Fibroblast of skin of left biceps (primary cell): ENCODE results near the gene VNN1.
"Not testable (repeated sequence)": the region's sequence is repeated elsewhere in the genome, so short reads cannot be mapped to it uniquely, and the experiment has no call there.

ENCODE experiments used
- DNase-seq, 2 experiments: peaks; one replicate each; pipeline ENCODE4 v3.0.0-alpha.2; 2013; ENCODE audit warnings: low read depth in 2 of 2

The VNN1 gene

DNA sequence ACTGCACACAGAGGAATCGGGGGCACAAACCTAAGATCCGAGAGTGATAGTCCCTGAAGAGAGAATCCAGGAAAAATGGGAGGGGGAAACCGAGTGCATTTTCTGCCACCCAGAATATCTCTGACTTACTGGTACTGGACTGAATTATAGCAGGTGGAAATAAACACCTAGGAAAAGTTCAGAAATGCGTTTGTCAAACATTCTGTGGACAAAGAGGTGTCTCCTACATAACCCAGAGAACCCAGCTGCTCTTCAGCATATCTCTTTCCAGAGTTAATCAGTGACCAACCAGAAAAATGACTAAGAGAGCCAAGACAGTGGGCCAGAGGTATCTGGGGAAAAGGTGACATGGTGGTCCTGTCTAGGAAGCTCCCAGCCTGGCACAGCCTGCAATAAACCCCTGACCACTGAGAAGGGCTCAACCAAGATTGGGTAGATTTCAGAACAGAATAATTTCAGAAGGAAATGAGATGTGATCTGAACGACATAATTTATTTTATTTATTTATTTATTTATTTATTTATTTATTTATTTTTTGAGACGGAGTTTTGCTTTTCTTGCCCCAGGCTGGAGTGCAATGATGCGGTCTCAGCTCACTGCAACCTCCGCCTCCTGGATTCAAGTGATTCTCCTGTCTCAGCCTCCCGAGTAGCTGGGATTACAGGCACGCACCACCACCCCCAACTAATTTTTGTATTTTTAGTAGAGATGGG lies 6.0 kb upstream of the VNN1 start:
- DNase-seq = no peak

DNA sequence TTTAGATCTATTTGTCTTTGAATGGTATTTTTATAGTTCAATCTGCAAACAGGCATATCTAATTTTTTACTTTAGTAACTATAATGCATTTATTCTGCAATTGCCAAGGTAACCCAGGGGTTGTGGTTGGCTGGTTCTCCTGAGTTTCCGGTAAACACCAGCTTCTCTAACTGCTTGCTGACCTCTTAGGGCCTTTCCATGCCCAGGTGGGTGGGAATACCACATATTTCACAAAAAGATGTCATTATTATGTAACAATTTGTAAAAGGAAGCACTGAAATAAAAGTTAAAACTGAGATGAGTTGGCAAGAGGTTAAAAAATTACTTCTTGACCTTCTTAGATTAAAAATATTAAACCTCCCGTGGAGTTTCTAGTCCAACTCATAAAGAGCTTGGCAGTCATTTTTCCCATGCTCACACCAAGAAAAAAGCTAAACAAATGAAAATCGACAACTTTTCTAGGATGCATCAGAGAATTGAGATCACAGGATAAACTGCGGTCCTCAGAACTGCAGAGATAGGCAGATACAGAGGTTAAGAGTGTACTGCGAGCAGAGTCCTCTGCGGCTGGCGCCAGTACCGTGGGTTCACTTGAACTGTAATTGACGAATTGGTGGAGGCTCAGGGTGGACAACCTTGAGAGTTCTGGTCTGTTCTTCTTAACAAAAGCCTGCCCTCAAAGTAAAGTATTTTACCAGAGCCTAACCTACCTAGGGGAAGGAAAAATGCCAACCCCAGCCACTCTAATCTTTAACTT lies 2.2 kb upstream of the VNN1 start:
- no peak for DNase-seq

DNA sequence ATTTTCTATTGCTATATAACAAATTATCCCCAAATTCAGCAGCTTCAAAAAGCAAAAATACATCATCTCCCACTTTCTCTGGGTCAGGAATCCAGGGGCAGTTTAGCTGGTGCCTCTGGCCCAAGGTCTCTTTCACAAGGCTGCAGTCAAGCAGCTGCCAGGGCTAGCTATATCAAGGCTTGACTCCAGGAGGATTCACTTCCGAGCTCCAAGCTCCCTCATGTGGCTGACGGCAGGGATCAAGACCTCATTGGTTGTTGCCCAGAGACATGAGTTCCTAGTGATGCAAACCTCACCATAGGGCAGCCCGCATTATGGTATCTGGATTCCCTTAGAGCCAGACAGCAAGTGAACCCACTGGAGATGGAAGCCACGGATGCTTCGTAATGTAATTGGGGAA lies 1.3 kb upstream of the VNN1 start:
- DNase-seq = peak in 1 of 2 experiments; percentile 5

DNA sequence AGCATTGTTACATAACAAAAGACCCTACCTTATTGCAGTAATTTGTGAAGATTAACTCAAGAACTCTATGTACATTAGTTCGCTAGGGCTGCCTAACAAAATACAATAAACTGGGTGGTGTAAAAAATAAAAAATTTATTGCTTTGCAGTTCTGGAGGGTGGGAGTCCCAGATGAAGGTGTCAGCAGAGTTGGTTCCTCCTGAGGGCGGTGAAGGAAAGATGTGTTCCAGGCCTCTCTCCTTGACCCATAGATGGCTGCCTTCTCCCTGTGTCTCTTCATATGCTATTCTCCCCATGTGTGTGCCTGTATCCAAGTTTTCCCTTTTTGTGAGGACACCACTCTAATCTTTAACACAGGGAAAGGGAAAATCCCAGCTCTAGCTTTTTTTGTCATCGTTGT lies 305 bp upstream of the VNN1 start:
- no peak for DNase-seq

DNA sequence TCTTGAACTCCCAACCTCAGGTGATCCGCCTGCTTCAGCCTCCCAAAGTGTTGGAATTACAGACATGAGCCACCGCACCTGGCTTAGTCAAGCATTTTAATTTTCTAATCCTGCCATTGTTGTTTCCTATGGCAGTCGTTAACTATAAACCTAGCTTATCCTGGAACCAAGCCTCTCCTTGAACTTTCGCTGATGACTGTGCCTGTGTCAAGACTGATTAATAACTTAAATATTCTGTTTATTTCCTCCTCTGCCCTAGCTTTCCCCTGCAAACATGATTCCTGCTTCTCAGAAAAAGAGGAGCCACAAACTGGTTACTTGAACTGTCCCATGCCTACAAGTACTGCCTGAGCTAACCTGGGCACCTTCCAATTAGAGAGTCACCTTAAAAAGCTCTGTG lies 1.5 kb downstream of the VNN1 start:
- DNase-seq = no peak

DNA sequence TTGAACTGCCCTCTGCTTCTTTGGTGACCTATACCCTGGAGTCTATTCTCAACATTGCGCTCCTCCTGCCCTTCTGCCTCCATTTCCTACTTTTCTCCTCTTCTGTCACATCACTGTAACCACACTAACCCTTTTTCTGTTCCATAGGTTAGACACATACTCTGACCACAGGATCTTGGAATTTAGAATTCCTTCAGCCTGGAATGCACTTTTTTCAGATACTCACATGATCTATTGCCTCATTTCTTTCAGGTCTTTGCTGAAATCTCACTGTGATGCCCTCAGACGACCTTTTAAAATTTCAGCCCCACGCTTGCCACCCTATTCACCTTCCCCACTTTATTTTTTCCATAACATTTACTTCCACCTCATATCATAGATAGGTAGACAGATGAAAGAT lies 5.1 kb downstream of the VNN1 start:
- no peak for DNase-seq

DNA sequence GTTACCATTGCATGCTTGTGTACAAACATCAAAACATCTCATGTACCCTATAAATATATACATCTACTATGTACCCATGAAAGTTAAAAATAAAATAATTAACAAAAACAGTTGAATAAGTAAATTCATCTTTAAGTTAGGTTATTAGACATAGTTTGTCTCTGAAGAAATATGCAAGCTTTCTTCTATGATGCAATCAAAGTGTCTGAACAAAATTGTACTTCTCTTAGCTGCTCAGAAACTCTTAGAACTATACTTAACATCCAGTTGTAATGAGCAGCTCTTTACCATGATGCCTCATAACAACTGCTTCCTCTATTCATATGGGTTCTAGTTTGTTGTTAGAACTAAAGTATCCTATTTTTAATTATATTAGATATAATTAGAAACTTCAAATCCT lies 5.9 kb downstream of the VNN1 start:
- no peak for DNase-seq

DNA sequence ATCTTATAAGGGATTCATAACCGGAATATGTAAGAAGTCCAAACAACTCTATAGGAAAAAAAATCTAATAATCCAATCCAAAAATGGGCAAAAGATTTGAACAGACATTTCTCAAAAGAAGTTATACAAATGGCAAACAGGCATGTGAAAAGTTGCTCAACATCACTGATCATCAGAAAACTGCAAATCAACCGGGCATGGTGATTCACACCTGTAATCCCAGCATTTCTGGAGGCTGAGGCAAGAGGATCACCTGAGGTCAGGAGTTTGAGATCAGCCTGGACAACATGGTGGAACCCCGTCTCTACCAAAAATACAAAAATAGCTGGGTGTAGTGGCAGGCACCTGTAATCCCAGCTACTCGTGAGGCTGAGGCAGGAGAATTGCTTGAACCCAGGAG lies 7.1 kb downstream of the VNN1 start:
- DNase-seq = not testable (repeated sequence)

DNA sequence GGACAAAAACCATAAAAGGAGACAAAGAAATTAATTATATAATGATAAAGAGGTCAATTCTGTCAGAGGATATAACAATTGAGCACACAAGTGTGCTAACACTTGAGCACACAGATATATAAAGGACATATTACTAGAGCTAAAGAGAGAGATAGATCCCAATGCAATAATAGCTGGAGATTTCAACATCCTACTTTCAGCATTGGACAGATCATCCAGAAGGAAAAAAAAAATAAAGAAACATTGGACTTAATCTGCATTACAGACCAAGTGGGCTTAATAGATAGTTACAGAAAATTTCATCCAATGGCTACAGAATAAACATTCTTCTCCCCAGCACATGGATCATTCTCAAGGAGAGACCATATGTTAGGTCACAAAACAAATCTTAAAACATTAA lies 9.9 kb downstream of the VNN1 start:
- no peak for DNase-seq

DNA sequence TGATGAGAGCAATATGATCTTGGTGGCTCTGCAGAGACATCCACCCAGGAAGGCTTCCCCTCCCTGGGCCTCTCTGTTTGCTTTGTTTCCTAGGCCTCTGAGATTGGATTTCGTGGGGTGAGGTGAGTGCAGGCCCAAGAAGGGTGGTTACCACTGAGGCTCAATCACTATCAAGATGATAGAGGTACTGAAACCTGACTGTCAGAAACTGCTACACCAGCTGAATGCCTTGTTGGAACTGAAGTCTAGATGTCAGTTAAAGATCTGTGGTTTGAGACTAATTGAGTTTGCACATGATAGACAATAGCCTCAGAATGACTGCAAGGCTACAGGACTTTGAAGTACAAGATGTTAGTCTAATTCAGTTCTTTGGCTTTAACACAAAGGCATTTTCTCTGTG lies 15.2 kb downstream of the VNN1 start:
- no peak for DNase-seq

DNA sequence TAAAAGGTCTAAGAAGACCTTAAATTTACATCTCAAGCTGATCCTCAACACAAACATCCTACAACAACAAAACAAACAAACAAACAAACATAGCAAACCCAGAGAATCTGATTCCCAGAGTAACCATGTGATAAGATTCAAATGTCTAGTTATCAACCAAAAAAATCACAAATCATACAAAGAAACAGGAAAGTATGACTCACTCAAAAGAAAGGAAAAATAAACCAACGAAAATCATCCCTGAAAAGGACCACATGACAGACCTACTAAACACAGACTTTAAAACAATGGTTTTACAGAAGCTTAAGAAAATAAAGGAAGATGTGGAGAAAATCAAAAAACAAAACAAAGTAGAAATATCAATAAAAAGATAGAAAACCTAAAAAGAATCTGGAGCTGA lies 18.1 kb downstream of the VNN1 start:
- DNase-seq = no peak

DNA sequence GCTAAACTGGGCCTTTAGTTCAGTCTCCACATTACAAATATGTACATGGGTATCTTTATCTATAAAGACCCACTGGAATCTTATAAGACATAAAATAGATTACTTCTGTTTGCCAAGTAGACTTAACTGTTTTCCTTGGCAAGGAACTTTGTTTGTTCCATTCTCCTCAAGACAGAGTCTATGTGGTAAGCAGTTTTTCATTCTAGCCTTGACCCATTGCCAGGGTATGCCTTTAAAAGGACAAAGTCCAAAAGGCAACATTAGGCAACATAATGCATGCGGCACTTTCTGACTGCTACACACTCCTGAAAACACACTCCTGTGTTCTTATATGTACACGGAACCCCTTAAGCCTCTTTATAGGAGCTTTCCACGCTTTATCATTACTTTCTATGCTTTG lies 20.4 kb downstream of the VNN1 start:
- DNase-seq = no peak

DNA sequence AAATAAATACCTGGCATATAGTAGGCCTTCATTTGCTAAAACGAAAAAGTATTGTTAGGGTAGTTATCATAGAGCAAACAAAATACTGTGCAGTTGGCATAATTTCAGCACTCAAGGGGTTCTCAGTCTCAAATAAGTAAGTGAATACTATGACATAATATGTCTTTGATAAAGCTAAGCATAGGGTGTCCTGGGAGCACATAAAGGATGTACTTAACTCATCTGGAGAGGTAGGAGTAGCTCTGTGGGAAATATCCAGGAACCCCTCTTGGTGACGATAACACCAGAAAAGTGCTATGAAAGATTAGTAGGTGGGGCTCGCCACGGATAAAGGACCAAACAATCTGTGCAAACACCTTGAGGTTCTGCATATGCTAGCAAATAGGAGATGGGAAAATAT lies 23.2 kb downstream of the VNN1 start:
- DNase-seq = no peak

DNA sequence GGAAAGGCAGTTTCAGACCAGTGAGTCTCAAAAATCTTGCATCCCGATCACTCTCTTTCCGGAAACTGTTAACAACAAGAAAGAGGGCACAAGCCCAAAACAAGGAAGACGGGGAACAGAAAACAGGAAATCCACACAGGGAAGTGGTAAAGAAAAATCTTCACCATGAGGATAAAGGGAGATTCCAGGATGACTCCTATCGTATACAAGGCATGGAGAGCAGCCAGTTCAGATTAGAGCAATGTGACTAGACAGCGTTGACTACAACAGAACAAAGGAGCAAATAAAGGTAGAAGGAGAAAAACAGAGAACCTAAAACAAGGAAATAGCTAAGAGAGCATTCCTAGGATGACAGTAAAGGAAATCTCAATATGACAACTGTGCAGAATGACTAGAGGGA lies 26.5 kb downstream of the VNN1 start:
- no peak for DNase-seq

DNA sequence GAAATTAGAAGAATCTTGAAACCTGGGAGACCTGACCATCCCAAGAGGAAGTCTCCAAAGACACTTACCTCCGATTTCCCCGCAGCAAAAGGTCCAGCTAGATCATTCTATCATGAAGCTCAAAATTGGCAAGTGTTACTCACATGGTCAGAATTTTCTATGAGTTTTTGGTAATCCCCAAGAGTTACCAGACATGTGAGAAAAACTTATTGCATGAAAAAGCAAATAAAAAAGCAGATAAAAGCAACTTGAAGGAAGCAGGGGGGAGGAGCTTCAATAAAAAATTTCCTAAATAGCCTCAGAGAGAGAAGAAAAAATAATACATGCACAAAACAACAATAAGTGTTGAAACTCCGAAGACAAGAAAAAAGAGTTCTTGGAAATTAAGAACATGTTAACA lies 27.3 kb downstream of the VNN1 start:
- DNase-seq = no peak

DNA sequence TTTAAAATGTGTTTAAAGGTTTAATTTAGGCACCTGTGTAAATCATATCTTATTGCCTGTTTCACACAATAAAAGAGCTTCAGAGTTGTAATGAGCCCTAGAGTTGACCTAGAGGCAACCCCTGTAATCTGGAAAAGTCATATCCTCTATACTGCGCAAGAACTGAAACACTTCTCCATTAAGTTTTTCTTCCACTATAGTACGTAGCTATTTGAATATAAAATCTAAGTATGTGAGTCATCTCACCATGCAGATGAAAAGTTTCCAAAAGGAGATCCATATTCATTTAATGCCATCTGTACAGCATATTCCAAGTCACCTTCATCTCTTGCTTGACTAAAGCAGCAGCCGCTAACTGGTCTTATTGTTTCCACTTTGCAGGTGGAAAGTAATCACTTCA lies 28.8 kb downstream of the VNN1 start:
- no peak for DNase-seq

DNA sequence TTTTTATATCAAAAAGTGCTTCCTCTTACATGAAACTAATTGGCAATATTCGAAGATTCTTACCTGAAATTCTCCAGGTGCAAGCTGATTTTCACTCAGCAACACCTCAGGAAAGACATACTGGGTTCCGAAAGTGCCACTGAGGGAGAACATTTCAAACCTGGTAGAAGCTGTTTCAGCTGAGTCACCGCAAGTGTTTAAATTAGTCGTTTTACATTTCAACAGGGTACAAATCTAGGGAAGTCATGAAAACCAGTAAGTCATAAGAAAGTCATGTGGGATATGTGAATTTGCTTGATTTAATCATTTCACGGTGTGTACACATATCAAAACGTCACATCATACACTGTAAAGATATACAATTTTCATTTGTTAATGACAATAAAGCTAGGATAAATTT lies 29.6 kb downstream of the VNN1 start:
- DNase-seq = no peak

DNA sequence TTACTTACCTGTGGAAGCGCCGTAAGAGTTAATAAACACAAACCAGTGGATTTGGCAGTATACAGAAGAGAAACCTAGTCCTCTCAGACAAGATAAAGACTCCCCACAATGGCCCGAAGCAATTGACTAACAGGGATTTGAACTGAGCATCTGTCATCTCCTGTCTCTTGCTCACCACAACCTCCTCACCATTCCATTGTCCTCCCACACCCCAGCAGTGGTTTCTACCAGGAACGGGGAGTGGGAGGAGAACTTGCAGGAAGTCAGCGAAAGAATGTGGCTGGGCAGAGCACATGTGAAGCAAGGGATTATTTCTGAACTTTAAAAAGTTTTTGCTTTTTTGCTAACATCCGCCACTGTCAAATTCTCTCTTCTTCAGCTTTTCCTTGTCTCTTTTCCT lies 30.3 kb downstream of the VNN1 start:
- no peak for DNase-seq

DNA sequence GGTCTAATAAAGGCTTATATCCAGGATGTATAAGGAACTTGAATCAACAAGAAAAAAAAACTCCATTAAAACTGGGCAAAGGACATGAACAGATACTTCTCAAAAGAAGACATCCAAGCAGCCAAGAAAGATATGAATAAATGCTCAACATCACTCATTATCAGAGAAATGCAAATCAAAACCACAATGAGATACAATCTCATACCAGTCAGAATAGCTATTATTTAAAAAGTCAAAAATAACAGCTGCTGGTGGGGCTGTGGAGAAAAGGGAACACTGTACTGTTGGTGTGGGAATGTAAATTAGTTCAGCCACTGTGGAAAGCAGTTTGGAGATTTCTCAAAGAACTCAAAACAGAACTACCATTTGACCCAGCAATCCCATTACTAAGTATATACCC lies 34.8 kb downstream of the VNN1 start:
- DNase-seq = not testable (repeated sequence)

DNA sequence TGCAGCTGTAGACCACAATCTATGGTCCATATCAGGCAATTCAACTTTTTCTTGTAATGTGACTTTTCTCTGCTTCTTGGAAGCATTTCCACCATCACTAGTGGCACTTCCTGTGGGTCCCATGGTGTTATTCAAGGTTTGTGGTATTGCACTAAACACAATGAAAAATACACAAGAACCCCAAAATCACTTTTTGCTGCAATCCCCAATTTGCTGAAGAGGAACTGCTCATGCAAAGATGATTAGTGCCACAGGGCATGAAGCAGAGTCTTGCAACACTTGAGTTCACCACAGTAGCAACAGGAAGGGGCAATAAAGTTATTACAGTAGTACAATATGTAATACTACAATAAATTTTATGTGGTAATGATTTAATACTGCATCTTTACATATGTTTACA lies 38.1 kb downstream of the VNN1 start:
- DNase-seq = no peak

DNA sequence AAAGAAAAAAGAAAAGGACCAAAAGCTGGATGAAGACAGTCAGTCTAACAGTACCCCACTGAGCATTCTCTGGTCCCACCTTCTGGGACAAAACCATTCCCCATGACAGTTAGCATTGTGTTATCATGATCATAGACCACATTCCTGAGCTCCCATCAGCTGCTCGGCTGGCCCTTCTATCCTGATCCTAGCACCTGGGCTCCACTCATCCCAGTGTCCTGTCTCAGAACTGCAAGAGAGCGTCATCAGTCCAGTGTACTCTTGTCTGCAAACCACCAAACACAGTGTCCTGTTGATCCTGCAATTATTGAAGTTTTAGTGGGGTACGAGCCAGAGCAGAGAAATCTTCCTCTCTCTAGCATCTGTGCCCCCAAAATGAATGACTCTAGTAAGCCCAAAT lies 38.9 kb downstream of the VNN1 start:
- no peak for DNase-seq

DNA sequence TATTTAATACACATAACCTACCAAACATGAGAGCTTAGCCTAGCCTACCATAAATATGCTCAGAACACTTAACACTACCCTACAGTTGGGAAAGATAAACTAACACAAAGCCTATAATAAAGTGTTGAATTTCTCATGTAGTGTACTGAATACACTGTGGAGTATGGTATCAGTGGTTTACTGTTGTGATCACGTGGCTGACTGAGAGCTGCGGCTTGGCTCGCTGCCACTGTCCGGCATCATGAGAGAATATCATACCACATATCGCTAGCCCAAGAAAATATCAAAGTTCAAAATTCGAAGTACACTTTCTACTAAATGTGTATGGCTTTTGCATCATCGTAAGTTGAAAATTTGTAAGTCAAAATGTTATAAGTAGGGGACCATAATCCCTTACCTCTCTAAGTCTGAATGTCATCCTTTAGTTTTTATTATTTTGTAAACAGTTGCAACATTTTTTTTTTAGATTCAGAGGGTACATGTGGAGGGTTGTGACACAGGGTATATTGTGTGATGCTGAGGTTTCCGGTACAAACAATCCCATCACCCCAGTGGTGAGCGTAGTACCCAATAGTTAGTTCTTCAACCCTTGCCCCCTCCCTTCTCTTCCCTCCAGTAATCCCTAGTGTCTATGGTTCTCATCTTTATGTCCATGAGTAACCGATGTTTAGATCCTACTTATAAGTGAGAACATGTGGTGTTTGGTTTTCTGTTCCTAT lies 40.3 kb downstream of the VNN1 start:
- no peak for DNase-seq

DNA sequence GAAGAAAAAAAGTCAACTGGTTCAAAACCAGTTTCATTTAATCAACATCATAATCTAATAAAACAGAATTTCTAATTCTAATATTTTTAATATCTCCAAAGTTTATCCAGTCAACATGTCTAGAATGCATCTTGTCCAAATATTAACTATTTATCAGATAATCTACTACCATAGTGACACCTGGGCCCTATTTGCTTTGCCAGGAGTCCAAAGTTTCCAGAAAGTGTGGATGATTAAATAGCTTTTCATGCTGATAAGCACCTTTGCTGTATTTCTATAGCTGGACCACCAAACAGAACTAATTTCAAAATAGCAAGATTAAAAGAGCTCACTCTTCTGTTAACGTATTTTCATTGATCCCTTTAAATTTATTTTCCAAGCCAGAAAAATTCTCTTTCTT lies 42.6 kb downstream of the VNN1 start:
- no peak for DNase-seq
